AG04449 (cell line): ENCODE measurements around the gene NID1.

Source experiments
- CTCF ChIA-PET: fragments of 350-600 bp; formaldehyde crosslinking; extraction: SDS; loops from one replicate; lab custom pipeline; 2021; ENCODE audit warnings: antibody characterized with exemption; lab: Yijun Ruan, JAX
- POLR2A ChIA-PET: fragments of 400-600, 350-600 bp; formaldehyde crosslinking; extraction: SDS; loops from one replicate; lab custom pipeline; 2020; ENCODE audit warnings: antibody characterized with exemption, inconsistent platforms; lab: Yijun Ruan, JAX
- DNase-seq: peaks from one replicate; pipeline ENCODE4 v3.0.0-alpha.2; 2010; ENCODE audit warnings: low read depth, low spot score
- H3K4me3 ChIP-seq: 2 replicates; pipeline ENCODE4 v1.5.1; 2011; ENCODE audit warnings: low read depth, mild to moderate bottlenecking, control low read depth, low read length
- TF ChIP-seq, protein P1 (sequence below): IDR thresholded peaks from one replicate; pipeline ENCODE4 v1.5.1; 2011; ENCODE audit warnings: mild to moderate bottlenecking, moderate library complexity, low read length, control low read depth, inconsistent platforms; ENCODE audit not compliant: insufficient read depth; ENCODE audit errors: missing control alignments

NID1 gene

DNA sequence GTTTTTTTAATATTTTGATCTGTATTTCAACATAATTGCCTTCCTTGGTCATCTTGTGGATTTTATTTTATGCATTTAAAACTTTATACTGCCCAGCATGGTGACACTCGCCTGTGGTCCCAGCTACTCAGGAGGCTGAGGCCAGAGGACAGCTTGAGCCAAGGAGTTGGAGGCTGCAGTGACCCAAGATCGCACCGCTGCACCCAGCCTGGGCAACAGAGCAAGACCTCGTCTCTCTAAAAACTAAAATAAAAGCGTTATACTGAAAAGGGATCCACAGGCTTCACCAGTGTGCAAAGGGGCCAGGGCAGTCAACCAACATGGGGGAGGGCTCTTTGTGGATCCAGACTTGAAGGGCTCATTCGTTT, 1.4 kb downstream of the NID1 start:
- ChIA-PET POLR2A (no interaction called here), CTCF (interaction anchor here (2.1 to 2.2 kb wide), 2 partner anchors 11 to 92 kb away, joined by 13 to 16 read pairs; no protein-coding TSS in a partner anchor)

GRCh38 chr1:236060286-236060685, 4.6 kb downstream of the NID1 start:
- H3K4me3 ChIP-seq = no peak overlapping the region
- DNase-seq = no peak
- ChIA-PET CTCF (no interaction called here), POLR2A (no interaction called here)
- TF ChIP-seq, protein P1, sequence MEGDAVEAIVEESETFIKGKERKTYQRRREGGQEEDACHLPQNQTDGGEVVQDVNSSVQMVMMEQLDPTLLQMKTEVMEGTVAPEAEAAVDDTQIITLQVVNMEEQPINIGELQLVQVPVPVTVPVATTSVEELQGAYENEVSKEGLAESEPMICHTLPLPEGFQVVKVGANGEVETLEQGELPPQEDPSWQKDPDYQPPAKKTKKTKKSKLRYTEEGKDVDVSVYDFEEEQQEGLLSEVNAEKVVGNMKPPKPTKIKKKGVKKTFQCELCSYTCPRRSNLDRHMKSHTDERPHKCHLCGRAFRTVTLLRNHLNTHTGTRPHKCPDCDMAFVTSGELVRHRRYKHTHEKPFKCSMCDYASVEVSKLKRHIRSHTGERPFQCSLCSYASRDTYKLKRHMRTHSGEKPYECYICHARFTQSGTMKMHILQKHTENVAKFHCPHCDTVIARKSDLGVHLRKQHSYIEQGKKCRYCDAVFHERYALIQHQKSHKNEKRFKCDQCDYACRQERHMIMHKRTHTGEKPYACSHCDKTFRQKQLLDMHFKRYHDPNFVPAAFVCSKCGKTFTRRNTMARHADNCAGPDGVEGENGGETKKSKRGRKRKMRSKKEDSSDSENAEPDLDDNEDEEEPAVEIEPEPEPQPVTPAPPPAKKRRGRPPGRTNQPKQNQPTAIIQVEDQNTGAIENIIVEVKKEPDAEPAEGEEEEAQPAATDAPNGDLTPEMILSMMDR = no peak

More for the DNA sequence above, 1.4 kb downstream of the NID1 start:
- peak overlapping the region; percentile 72 for H3K4me3 ChIP-seq
- no peak for DNase-seq
- TF ChIP-seq, protein P1 = no peak

DNA sequence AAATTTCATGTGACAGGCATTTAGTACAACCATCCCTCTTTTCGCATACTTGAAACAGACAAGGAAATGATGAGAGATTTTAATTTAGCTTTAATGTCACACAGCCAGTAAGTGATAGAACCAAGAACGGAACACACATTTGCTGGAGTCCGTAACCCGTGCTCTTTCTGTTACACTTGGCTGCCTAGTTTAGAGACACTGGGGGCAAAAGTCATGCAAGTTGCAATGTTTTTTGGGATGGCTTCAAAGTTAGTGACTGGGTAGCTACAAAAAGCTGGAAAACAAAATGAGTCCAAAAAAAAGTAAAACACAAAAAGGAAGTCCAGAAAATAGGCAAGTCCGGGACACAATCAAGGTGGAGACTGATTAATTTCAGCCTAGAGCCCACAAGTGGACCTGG, 5.9 kb downstream of the NID1 start:
- POLR2A ChIA-PET = no interaction called here
- CTCF ChIA-PET = interaction anchor here (0.6 kb wide), 1 partner anchor 87 kb away, joined by 3 read pairs; no protein-coding TSS in a partner anchor
- no peak for DNase-seq
- TF ChIP-seq, protein P1 = no peak
- no peak overlapping the region for H3K4me3 ChIP-seq

DNA sequence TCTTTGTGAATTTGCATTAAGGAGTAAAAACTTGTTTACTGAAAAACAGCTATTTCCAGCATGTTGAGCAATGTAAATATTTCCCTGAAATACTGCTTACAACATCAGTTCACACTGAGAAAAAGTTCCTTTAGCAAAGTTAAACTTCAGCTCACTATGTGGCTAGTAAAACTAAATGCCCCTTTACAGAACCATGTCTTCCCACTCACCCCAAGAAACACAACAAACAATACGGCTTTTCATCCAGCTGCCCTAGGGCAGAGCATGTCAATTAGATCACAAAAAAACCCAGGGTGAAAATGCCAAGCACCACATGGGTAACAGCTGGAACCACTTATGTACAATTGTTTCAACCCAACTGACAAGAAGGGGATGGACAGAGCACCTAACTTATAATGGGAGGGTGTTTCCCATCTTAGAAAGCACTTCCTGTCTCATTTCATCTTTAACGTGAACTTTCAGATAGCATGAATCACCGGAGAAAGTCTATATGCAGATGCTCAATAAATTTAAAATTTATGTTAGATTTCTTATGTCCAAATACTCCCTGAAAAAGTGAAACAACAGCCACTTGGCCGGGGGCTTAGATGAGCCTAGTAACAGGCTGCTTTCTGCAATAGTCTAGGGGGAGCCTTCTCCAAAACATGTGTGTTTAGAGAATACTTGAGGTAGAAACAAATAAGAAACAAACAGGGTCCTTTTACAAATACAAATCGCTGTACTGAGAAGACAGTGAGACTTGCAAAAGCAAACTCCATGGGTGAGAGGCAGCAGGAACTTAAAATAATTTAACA, 6.6 kb downstream of the NID1 start:
- ChIA-PET CTCF (interaction anchor here (0.6 kb wide), 1 partner anchor 87 kb away, joined by 3 read pairs; no protein-coding TSS in a partner anchor), POLR2A (no interaction called here)
- H3K4me3 ChIP-seq = no peak overlapping the region
- TF ChIP-seq, protein P1 = no peak
- DNase-seq = no peak

- DNase-seq = no peak
- no peak overlapping the region for H3K4me3 ChIP-seq
- POLR2A ChIA-PET = no interaction called here
- CTCF ChIA-PET = no interaction called here
- TF ChIP-seq, protein P1 = no peak
These were observed 7.3 kb downstream of the NID1 start for GRCh38 chr1:236057546-236057945.

- TF ChIP-seq, protein P1 = no peak
- H3K4me3 ChIP-seq = no peak overlapping the region
- DNase-seq = no peak
- ChIA-PET POLR2A (no interaction called here), CTCF (interaction anchor here (1.5 to 3.4 kb wide), 2 partner anchors 11 to 12 kb away, joined by 6 to 13 read pairs; partner anchors contain the start of gene NID1)
These were observed 12.5 kb downstream of the NID1 start for GRCh38 chr1:236052232-236052993.
